GM21360 (cell line): ENCODE results near the gene FREM1.

Experiments
- ATAC-seq: cut with Tn5 transposase; IDR thresholded peaks from one replicate; pipeline ENCODE4 v1.9.1; 2021; ENCODE audit warnings: mild to moderate bottlenecking, moderate library complexity; ENCODE audit not compliant: unreplicated experiment

The FREM1 gene

DNA sequence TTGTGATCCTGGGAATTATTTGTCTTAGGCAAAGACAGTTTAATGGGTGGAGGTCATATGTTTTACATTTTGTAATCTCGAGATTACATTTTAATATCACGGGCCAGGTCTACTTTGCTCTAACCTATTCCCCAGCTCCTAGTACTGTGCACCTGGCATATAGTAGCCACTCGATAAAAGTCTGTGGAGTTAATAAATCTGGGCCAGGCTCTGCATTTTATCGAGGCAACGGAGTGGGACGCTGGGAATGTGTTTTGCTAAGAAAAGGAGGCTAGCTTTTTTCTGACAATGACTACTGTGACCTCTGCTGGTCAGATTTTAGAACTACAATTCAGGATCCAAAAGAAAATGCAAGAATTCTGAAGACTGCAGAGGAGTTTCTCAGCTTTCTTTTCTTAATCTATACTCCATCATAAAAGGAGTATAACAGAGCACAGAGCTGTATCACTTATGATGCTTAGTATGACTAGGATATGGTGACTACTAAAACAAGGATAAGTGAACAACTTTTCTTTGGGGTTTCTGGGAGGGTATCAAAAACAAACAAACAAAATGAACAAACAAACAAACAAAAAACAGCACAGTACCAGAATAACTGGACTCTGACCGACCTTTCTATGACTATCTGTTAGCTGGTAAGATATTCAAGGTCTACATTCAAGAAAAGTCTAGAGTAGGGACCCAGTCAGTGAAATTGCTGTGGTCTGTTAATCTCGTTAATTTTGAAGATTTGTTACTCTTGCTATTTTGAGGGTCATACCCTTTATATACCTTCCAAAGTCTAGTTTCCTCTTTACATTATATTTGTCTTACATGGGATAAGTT lies 141.6 kb downstream of the FREM1 start:
- no peak for ATAC-seq

DNA sequence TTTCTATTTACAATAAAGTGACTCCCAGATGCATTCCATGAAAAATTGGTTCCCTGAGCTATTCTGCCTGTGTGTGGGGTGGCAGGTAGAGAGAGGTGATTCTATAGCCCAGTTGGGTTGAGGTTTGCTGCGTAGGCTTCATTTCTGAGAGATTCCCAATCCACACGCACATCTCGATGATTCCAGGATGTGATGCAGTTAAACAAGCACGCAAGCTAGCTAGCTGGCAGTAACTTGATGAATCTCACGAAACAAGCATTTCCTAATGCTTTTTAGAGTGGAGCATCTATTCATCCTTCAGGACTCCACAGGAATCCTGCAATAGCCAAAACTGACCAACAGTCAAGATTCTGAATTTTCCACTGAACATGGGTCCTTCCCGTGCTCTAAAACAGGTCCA lies 143.9 kb downstream of the FREM1 start:
- ATAC-seq, result no peak

DNA sequence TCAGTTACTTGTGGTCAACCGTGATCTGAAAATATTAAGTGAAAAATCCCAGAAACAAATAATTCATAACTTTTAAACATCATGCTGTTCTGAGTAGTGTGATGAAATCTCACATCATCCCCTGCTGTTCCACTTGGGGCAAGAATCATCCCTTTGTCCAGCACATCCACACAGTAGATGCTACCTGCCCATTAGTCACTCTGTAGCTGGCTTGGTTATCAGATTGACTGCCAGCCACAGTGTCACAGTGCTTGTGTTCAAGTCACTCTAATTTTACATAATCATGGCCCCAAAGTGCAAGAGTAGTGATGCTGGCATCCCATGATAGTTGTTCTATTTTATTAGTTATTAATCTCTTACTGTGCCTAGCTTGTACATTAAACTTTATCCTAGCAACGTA lies 148.6 kb downstream of the FREM1 start:
- no peak for ATAC-seq

DNA sequence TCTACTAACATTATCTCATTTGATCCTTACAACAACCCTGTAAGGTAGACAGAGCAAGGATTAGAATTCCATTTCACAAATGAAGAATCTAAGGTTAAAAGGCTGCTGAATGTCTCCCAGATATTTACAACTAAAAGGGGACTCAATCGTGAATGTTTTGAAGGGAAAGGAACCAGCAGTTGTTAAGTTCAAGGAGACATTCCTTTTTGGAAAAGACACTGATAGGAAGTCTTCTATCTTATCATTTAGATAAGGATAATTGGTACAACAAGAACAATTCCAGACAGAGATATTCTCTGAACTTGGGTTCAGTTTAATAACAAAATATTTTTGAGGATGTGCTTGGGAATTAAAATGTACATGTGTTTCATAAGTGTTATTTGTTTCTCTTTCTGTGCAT lies 150.2 kb downstream of the FREM1 start:
- ATAC-seq, result no peak

DNA sequence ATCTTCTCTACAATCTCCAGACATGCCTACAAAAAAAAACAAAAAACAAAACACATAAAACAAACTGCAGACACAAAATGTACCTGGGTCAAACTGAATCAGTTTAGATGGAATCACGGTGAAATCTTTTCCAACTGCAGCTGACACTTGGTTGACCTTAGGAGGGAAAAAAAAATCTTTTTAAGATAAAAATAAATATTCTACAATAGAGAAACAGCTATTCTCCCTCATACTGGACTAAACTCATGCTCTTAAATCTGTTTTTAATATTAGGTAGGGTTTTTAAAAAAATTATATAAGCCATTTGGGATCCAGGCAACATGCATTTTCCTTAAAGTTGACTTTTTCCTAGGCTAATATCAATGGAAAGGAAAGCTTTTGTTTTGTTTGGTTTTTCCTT lies 153.9 kb downstream of the FREM1 start:
- no peak for ATAC-seq

DNA sequence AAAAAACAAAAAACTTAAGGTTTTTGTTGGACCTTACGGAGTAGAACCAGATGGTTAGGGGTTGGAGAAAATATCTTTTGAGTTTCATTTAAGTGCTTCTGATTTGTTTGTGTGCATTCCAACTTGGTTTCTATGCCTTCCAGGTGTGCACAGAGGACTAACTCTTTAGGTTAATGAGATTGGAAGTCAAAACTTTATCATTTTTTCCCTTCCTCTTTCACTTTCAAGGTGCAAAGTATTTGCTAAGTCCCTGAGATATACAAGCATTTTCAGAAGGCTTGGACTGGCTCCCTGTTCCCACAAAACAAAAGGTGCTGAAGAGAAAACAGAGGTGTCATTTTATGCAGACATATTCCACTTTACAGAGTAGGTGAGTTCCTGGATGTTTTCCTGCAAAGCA lies 157.4 kb downstream of the FREM1 start:
- ATAC-seq, result no peak

DNA sequence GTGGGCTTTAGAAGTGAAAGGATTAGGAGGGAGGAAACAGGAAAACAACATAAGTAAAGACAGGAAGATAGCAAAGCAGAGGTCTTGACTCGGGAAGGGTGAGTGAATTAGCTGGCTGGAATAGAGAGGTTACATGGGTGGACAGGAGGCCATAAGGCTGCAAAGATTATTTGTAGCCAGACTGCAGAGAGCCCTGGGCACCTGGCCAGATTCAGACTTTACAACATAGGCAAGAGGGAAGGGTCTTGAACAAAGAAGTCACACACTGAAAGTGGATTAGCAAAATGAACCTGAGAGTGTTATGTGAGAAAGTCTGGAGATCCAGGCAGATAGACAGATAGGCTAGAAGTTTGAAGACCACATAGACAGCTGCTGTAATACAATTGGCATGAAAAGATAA lies 158.0 kb downstream of the FREM1 start:
- ATAC-seq, result no peak

DNA sequence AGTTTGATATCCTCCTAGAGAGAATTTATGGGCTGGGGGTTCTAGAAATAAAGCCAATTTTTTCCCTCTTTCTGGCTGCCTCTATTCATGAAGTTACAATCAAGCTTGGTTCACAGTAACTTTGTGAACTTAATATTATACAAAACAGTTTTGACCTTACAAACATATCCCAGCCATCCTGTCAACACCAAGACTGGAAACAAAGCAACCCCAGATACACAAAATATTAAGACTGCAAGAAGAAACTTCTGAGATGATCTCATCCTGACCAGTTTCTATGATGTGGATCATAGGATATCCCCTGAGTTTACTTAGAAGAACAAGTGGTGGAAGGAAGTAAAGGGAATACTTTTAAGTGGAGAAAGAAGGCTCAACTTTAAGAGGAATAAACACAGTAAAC lies 159.4 kb downstream of the FREM1 start:
- no peak for ATAC-seq

DNA sequence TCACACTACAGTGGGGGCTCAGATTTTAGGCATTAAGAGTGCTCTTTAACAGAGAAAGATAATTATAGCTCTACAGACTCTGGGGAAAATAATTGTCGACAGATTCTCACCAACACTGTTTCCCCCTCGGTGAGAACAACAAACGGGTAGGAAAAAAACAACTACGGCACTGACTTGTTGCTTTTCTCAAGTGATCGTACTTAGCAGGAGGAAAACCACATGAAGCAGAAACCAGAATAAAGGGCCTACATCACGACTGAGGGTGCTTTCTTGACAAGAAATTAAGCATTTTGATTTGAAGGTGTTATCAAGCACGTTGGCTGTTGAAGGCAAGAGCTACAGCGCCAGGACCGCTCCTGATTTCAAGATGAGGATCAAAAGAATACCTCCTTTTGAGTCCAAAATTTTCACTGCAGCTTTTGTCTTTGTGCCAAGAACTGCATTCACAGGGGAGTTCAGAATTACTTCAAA lies 160.5 kb downstream of the FREM1 start:
- ATAC-seq, result no peak

DNA sequence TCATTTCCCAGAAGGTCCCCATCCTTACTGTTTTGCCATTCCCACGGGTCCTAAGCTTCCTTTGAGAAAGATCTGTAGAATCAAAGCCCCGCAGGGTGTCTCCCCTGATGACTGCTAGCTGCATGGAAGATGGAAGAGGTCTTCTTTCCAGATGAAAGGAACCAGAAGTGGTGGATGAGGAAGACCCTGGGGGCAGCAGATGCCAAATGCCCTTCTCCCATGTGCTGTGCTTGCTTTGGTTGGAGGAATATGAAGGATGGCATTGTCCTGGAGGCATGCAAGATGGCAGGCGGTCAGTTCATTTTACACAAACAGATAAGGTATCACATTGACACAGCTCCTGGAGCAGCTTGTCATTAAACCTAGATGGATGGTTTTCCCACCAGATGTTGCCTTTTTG lies 161.9 kb downstream of the FREM1 start:
- no peak for ATAC-seq

DNA sequence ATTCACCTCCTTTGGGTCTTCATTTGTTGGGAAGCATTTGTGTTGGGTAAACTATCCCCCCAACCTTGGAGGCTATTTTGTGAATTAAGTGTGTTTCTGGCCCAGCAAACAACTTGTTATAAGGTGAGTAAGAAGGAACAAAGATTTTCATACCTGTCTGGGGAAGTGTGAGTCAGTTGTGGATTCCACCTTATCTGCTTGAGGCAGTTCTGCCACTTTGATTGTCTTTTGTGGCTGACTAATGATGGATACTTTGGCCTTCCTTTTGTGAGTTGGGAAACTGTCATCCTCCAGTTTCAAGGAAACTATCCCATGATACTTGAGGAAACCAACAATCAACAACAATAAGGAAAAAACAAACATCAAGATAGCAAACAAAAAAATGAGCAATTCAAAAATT lies 163.1 kb downstream of the FREM1 start:
- no peak for ATAC-seq

DNA sequence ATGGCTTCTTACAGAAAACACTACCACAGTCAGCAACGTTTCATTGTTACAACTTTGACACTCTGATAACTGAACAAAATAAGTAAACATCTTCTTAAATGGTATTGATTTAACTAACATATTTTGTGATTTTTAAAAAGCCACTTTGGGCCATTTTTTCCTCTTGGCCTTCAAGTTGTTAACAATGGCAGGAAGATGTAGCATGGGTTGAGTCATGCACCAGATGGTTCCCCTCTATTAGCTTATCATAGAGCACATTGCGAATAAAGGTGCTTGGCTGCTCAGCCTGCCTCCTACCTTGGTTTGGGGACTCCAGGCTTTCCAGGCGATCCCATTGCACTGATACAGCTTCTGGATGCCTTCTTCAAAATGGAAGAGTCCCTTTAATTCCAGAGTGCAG lies 163.6 kb downstream of the FREM1 start:
- ATAC-seq, result no peak

DNA sequence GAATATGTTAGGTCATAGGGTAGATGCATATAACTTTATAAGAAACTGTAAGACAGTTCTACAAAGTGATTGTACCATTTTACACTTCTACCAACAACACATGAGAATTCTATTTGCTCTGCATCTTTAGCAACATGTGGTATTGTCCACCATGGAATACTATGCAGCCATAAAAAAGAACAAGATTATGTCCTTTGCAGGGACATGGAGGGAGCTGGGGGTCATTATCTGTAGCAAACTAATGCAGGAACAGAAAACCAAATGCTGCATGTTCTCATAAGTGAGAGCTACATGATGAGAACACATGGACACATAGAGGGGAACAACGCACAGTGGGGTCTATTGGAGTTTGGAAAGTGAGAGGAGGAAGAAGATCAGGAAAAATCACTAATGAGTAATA lies 165.5 kb downstream of the FREM1 start:
- ATAC-seq, result no peak

DNA sequence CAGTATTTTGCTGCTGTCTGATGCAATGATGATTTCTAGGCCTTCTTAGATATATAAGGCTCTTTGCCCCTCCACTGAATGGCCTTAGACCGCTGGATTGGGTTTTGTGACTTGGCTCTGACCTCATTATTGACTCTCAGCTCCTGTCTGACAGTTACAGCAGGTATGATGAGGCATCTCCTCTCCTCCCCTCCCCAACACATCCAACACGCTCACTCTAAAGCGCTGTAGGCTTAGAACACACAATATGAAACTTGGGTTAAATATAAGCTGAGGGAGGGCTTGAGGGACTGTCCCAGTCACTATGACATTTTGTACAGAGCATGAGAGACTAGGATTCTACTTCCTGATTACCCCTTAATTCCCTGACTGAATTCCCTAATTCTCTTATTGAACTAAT lies 168.9 kb downstream of the FREM1 start:
- peak; percentile 75 for ATAC-seq

DNA sequence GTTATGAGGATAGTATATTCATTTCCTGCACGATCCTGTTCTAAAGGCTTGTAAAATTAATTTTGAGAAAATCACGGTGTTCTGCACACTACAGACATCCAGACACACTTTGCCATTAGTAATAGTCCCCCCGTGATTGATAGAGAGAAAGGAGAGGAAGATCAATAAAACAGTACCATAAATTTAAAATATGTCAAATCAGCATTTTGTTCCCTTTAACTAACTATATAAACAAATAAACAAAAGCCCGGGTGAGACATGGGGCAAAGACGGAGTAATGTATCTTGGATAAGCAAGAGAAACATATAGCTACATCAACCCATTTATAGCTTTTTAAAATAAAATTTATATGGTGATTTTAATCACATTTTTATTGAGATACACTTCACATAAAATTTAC lies 177.1 kb downstream of the FREM1 start:
- ATAC-seq, result no peak

DNA sequence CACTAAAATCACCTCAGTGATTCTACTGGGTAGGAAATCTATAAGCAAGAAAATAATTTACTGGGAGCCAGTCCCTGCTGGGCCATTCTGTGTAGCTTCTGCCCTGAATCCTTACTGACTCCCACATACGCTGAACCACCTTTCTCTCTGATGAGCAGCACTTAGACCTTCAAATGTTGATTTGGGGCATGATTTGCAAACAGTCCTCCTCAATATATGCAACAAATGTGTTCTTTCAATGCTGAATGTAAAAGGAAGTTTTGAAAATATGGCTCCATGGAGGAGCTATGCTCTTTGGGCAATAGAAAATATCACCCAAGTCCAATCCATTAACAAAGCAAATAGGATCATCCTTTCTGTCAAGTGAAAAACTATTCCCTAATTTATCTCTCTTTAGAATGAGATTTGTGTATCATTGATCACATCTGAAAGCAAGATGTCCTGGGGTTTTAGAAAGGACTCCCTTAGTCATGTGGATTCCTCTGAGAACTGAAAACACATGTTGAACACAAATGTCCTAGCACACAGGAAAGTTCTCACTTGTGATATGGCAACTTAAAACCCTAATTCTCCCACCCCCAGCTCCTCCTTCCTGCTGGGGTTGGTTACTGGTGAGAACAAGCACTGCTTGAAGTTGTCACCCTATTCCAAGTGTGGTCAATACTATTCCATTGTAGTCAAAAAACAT lies 178.8 kb downstream of the FREM1 start:
- ATAC-seq, result no peak

DNA sequence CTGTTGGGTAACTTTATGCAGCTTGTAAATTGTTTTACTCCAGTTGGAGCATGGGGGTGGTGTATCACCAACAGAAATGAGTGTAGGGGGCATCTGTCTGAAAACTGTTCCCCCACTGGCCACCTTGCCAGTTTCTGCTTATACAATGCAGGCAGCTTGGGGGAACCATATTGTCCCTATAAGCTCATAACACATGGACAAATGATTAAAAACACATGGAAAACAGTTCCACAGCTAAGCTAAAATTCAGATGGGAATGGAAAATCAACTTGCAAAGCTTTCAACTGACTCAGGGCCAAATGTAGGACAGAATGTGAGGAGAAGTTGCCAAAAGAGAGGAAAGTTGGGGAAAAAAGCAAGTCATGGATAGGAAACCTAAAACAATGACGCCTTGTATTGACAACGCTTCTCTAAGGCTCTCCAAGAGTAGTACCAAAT lies 179.7 kb downstream of the FREM1 start:
- ATAC-seq, result no peak

DNA sequence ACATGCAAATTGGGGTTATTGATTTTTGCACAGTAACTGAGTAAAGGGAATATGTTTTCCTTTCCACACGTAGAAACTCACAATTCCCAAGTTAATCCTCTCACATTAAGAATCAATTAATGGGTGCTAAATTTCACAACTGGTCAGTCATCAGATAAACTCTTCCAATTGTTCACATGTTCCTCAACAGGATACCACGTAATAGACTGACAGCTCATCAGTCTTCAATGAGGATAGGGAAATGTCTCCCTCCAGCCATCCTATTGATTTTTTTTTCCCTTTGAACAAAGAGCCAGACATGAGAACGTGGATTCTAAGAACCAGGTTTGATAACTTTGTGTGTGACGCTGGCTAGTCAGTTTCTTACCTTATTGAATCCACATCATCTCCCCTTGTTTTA lies 186.9 kb downstream of the FREM1 start:
- no peak for ATAC-seq

DNA sequence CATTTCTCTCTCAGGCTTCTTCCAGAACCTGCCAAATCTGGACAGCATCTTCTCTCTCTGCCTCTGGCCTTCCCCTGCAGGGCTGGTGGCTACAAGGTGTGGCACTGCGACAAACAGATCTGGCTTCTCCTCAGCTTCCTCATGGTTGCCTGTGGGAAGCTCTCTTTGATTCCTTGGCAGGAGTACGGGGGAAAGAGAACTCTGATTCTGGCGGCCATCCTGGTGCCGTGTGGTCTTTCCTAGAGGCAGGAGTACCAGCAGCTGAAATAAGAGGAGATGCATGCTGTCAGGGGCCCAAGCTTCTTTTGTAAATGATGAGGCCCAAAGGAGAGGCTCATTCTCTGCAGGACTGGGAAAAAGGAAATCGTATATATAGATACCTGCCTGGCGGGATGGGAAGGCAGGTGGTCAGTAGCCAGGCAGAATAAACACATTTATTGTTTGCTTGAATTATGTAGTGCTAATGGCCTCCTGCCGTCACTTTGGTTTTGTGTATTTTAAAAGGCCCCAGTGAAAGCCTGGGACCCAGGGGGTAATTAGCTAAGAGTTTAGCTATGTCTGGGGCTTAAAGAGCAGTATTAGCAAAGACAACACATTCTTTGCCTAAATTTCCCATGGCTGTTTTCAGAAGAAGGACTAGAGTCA lies 187.7 kb downstream of the FREM1 start, which contains the start of gene CER1:
CER1 (minus strand) TSS at position 343 of the 645 bp plus-strand sequence; CDS start at position 282, 61 bp downstream.
- no peak for ATAC-seq

DNA sequence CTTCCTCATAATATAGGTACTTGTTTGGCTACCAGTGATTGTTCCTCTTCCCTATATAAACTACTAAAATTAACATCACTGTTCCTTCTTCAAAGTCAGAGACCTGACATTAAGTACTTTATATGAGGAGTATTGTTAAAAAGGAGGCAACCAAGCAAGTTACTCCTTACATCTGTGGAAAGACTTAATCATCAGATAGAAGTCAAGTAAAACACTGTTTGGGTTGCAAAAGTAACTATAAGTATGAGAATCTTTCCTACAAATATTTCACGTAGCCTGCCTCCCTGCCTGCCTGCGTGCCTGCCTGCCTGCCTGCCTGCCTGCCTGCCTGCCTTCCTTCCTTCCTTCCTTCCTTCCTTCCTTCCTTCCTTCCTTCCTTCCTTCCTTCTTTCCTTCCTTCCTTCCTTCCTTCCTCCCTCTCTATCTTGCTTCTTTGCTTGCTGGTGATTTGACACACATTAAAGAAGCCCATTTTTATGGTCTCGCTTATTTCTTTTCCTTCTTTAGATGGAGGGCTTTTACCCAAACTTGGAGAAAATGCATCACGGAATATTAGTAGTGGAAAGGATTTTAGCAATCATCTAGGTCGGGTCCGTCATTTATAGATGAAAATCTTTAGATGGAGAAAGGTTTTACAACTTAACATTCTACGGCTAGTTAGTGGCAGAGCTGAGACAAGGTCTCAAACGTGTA lies 190.9 kb downstream of the FREM1 start:
- no peak for ATAC-seq

DNA sequence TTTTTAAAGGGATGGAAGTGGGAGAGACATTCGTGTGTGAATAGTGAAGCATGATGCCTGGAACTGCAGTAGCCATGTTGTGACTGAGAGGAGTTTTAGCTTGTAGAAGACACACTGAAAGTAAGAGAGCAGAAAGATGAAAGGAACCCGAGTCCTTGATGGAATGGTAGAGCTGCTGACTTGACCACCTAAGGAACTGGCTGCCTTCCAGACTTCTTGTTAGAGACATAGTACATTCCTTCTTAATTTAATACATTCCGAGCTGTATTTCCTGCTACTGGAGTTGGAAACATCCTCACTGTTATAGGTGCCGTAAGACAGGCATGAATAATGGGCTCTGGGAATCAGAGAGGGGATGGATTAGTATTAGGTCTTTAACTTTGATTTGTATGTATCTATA lies 195.1 kb downstream of the FREM1 start:
- no peak for ATAC-seq
